ENCODE results near the gene CHRNG.
A peak's percentile ranks its signal among the peaks of the same experiment; 100 is the strongest.
"Not testable (repeated sequence)": the region's sequence is repeated elsewhere in the genome, so short reads cannot be mapped to it uniquely, and the experiment has no call there.

The CHRNG gene

GRCh38 chr2:232528746-232529460 lies 10.6 kb upstream of the CHRNG start:
- no peak for DNase-seq

GRCh38 chr2:232529806-232530547 lies 9.5 kb upstream of the CHRNG start:
- DNase-seq: no peak

- no peak for DNase-seq
These were observed 8.7 kb upstream of the CHRNG start for GRCh38 chr2:232530626-232531260.

- no peak for DNase-seq
These were observed 7.1 kb upstream of the CHRNG start for GRCh38 chr2:232532419-232532818.

GRCh38 chr2:232532821-232533220 lies 6.7 kb upstream of the CHRNG start:
- DNase-seq: not testable (repeated sequence)

GRCh38 chr2:232533944-232534710 lies 5.4 kb upstream of the CHRNG start:
- DNase-seq: no peak

- no peak for DNase-seq
These were observed 4.4 kb upstream of the CHRNG start for GRCh38 chr2:232534940-232535651.

GRCh38 chr2:232535761-232536530 lies 3.5 kb upstream of the CHRNG start:
- no peak for DNase-seq

- DNase-seq: peak; percentile 24 to 61
These were observed 2.4 kb upstream of the CHRNG start for GRCh38 chr2:232537079-232537478.

GRCh38 chr2:232537499-232537898 lies 2.0 kb upstream of the CHRNG start:
- DNase-seq: no peak

- no peak for DNase-seq
These were observed 821 bp upstream of the CHRNG start for GRCh38 chr2:232538671-232539070.

- DNase-seq: no peak
These were observed 1.0 kb downstream of the CHRNG start for GRCh38 chr2:232540441-232541041.

- no peak for DNase-seq
These were observed 1.9 kb downstream of the CHRNG start for GRCh38 chr2:232541195-232541960.

GRCh38 chr2:232541961-232542714 lies 2.6 kb downstream of the CHRNG start:
- DNase-seq: no peak

GRCh38 chr2:232542715-232543467 lies 3.4 kb downstream of the CHRNG start:
- DNase-seq: no peak

- DNase-seq: no peak
These were observed 4.0 kb downstream of the CHRNG start for GRCh38 chr2:232543491-232543890.

GRCh38 chr2:232543928-232544631 lies 4.6 kb downstream of the CHRNG start:
- no peak for DNase-seq

- no peak for DNase-seq
These were observed 5.2 kb downstream of the CHRNG start for GRCh38 chr2:232544674-232545073.

All from SHP77 (cell line).